ENCODE results near the gene GINS1.

The GINS1 gene

DNA sequence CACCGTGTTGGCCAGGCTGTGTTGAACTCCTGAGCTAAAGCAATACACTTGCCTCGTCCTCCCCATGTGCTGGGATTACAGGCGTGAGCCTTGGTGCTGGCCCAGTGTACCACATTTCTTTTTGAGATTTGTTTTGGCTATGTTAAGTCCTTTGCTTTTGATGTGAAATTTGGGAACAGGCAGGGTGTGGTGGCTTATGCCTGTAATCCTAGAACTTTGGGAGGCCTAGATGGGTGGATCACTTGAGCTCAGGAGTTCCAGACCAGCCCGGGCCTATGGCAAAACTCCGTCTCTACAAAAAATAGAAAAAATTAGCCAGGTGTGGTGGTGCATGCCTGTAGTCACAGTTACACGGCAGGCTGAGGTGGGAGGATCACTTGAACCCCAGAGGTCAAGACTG is 40.2 kb downstream of the GINS1 start:
- in situ Hi-C loops (cut with MboI; ENCODE audit: low sequenced_read_pairs): no loop called here

DNA sequence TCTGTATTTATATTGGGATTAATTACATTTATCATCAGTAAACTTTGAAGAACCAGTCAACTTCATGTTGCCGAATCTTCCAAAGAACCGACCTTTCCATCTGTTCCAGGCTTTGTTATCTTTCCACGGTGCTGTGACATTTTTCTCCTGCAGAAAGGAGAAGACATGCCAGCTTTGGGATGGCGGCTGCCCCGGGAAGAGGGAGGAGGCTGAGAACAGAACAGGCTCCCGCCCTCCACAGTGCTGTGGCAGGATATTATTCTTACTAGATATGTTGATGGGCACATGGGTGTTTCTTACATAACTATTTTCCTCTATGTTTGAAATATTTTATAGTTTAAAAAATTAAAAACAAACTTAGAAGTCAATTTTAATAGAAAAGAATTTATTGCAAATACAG is 44.9 kb downstream of the GINS1 start:
- in situ Hi-C loops (cut with MboI; ENCODE audit: low sequenced_read_pairs): no loop called here

DNA sequence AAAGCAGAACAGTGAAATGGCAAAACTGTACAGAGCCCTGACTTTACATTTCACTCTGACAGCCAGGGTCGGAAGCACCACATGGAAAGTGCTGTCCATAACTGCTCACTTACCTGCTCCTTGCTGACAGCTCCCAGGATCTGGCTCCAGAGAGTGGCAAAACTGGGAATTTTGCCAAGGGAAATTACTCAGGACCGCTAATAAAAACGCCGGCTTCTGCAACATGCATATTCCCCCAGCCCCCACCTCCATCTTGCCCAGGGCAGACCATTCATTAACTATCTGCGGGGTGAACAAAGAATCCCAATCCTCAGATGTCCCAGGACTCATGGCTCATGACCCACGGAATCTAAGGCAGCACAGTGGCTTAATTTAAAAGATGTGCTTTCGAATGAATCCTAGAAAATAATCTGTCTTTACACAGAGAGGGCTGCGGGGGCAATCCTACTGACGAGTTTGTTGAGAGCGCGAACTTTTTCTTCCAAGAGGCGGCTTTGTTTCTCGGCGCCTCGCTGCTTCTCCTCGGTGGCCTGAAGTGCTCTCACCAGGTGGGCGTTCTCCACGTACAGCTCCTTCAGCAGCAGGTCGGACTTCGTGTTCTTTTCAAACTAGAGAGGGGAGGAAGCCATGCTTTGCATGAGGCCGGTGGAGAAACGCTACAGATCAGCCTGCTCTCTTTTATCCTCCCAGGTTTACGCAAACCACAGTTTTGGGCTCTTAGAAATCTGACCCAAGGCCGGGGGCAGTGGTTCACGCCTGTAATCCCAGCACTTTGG is 45.8 kb downstream of the GINS1 start:
- in situ Hi-C loops (cut with MboI; ENCODE audit: low sequenced_read_pairs): no loop called here

DNA sequence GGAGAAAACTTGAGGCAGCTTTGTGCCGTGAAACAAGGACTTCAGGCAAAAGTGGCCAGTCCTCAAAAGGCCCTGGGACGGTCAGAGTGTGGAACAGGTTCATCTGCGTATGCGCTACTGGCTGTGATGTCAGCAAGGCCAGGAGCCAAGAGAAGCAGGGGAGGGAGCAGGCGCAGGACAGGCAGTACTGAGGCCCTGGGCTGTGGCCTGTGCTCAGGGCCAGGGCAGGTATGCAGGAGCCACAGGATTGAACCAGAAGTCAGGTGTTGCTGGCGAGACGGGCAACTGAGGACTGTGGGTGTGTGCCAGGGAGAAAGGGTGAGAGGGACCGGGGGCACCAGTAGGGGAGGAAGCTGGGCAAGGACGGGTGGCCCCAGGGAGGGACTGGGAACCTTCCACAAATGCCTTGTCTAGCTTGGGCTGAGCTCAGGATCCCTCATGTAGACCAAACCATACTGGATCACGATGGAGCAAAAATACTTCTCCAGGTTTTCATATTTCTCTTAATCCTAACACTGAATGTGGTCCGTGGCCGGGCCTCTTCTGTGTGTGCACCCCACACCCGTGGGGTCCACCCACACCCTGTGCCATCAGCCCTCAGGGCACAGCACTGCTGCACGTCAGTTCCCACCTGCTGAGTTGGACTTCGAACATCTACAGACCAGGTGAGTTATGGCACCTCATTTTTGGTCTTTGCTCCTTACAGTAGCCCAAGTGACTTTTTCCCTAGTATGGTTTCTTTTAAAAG is 46.9 kb downstream of the GINS1 start:
- in situ Hi-C loops (cut with MboI; ENCODE audit: low sequenced_read_pairs): no loop called here

DNA sequence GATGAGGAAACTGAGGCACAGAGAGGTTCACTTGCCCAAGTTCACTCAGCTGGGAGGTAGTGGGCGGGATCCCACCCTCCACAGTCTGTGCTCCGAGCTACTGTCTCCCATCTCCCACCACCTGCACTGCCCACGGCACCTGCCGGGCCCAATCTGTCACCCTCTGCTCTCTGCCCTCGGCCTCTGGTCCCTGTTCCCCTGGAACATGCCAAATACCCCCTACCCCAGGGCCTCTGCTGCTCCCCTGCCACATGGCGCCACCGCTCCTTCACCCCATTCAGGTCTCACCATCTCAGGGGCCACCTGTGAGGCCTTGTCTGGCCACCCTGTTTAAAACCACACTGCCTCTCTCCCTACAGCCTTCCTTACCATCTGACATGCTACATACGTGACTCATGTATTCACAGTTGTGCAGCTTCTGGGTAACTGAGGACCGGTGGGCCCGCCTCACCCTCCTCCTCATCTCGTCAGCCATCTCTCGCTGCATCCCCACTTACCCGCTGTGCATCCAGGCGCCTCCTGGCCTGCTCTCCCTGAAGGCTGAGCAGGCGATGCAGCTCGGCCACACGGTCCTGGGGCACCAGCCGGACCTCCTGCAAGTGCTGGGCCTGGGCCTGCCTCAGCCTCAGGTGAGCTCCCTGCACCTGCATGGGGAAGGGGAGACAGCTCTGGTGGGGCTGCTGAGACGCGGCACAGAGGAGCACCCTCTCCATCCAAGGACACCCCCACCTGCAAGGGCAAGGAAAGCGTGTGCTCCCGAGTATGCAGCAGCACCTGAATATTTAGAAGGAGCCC is 50.6 kb downstream of the GINS1 start:
- in situ Hi-C loops (cut with MboI; ENCODE audit: low sequenced_read_pairs): no loop called here

DNA sequence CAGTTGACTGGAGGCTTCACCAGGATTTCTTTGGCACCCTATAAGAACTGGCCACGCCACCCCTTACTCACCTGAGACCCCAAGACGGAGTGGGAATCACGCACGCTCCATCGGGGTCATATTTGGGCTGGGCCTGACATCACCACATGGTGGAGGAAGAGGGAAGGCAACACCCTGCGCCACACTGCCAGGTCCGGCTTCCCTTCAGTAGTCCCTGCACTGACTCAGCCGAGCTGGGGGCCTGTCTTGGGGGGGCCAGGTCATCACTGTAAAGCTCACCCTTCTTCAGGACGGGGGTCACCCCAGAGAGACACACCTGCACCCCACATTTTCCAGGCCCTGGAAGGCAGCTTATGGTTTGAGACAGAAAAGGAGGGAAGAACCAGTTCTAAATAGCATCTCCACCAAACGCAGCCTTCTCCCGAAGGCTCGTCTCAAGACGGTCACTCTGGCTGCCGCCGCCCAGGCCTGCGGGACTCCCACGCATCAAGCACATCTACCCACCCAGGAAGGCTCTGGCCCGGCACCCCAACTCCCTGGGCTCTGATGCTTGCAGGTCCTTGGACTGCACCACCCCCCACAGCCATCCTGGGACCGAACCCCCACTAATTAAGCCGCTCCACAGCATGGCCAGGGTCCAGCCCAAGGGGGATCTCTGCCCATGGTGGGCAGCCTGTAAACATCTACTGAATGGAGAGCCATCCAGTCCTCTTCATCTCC is 51.8 kb downstream of the GINS1 start:
- in situ Hi-C loops (cut with MboI; ENCODE audit: low sequenced_read_pairs): no loop called here

DNA sequence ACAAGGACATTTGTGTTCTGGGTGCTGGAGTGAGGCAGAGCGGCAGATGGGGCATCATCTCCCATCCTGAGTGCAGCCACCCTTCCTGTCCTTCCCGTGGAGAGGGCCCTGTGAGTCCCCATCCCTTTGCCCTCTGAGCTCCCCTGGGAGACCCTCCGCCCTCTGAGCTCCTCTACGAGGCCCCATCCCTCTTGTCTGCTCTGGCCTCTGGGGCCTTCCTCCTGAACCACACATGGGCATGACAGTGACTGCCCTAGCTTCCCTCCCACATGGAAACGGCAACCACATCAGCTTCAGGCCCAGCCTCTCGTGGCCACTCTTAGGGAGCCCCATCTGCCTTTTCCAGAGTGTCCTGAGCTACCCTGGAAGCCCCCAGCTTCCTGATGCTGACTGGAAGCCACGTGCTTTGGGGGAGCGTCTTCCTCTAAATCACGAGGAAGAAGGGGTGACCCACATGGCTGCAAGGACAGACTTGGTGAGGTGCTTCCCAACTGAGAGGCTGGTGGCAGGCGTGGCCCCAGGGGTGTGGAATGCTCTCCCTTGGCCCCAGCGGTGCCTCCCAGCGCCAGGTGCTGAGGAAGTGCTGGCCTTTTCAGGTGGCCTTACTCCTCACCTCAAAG is 52.6 kb downstream of the GINS1 start:
- in situ Hi-C loops (cut with MboI; ENCODE audit: low sequenced_read_pairs): no loop called here

DNA sequence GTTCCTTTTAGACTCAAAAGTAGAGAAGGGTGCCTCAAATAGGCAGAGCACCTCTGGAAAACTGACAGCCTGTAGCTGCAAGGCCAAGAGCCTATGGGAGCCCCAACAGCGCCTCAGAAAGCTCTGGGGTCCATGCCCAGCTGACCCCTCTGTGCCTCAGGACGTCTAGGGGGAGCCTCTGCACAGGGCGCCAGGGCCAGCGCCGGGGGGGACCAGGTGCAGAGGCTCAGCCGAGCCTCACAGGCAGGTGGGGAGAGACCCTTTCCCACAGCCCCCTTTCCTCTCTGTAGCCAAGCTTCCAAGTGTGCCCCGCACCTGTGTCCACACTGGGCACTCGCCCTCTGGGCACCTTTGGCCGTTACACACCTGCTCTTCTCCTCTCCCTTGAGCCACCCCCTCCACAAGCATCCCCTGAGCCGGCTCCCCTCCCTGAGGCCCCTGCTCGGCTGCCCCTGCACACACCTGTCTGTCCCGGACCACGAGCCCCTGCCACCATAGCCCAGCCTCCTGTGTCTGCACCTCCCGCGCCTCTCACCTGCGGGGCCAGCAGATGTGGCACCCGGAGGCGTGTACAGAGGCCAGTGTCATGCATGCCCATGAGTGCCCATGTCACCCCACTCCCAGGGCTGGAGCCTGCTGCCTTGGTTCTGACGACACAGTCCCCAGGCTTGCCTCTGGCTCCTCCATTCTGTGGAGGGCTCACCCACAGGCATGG is 53.2 kb downstream of the GINS1 start:
- in situ Hi-C loops (cut with MboI; ENCODE audit: low sequenced_read_pairs): no loop called here

DNA sequence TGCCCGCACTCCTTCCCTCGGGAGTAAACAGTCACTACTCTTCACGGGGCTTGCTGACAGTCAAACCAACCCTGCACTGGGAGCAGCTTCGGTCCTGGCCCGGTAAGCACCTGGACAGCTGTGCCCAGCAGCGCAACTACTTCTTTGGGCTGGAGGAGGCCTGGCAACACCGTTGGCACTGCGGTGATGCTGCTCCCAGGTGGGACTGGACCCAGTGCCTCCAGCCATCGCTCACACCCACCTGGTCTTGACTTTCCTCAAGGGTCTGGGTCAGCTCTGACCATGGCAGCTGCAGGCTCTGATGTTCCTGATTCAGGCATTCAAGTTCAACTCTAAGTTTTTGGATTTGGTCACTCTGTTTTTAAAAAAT is 53.8 kb downstream of the GINS1 start:
- in situ Hi-C loops (cut with MboI; ENCODE audit: low sequenced_read_pairs): no loop called here

DNA sequence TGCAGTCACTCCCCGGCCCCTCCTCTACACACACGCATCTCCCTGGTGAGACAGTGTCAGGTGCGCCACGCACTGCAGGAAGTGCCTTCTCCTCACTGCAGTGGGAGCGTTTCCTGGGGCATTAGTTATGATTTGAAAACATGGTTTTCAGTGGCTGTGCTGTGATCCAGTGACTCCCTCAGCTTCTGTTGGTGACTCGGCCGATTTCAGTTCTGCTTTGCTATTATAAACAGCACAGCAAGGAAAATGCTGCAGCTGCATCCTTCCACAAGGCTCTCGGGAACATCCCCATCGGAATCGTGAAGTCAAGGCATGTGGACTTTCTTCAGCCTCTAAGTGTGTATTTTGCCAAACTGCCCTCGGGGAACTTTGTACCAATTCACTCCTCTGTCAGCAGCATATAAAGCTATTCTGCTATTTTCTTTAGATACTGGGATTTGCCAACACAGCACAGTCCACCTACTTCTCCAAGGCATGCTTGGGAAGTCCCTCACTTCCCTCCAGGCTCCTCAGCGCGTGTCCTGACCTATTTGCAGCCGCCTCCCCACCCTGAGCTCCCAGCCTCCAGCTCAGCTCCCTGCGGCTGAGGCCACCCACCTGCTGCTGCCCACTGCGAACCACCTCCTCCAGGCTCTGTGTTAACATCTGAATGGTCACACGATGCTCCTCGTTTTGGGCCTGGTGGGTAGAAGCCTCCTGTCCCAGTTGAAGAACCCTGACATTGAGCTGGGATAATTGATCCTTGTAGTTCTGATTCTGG is 54.5 kb downstream of the GINS1 start:
- in situ Hi-C loops (cut with MboI; ENCODE audit: low sequenced_read_pairs): no loop called here

DNA sequence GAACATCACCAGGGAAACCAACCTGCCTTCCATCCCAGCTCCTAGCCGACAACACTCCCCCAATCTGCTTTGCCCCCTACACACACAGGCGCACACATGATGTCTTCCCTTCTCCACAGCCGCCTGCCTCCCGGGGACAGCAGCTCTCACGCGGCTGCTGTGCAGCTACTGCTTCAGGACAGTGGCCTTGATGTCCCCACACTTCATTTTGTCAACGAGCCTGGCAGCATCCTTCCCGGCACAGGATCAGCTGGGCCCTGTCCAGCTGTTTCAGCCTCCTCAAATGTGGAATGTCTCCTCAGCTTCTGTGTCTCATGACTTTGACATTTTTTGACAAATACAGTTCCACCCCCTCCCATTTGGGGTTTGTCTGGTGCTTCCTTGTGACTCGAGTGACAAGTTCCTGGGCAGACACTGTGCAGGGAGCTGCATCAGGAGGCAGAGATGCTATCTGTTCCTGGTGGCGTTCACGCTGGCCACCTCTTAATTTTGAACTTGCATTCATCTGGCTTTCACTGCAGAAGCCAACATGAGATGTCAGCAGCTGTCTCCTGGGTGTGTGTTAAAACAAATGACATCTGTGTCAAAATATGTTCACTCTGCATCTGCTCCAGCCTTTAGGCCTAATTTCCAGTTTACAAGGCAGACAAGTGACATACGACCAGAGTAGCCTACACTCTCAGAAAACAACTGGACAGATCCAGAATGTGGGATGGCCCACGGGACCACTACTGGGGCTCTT is 57.2 kb downstream of the GINS1 start:
- in situ Hi-C loops (cut with MboI; ENCODE audit: low sequenced_read_pairs): no loop called here

DNA sequence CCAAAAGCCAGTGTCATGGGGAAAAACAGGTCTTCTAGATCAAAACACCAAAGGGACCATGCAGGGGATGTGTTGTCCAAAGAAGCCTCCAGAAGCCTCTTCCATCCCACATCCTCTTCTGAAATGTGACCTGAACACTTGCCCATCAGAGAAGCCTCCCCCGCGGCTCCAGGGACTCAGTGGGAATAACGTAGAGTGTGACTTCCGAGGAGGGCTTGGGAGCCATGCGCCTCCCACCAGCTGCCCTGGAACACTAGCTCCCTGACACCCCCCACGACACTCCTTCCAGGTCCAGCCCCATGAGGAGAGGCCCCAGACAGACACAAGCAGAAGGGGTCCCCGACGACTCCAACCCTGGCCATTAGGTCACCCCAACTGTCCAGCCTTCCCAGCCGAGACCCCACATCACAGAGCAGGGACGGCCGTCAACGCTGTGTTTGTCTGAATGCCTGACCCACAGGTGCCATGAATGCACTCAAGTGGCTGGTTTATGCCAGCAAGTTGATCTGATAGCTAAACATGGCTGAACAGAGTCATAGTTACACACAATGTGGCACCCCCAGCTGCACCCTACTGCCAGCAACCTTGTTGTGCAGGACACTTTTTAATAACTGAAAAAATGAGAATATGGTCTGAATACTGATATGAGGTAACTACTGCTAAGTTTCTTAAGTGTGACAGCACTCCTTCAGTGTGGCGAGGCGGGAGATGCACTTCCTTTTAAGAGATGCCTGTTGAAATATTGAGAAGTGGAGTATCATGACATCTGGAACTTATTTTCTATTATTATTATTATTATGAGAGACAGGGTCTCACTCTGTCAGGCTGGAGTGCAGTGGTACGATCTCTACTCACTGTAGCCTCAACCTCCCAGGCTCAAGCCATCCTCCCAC is 58.0 kb downstream of the GINS1 start:
- in situ Hi-C loops (cut with MboI; ENCODE audit: low sequenced_read_pairs): no loop called here

DNA sequence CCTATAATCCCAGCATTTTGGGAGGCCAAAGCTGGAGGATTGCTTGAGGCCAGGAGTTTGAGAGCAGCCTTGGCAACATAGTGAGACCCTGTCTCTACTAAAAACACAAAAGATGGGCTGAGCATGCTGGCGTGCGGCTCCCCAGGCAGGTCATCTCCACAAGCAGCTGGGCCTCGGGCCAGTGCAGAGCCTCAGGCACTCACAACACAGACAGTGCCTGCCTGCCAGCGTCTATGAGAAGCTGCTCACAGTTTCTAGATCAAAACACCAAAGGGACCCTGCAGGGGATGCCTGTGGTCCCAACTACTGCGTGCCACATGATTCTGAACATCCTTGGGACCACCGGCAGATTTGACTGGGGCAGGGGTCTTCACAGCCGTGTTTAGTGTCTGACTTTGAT is 59.4 kb downstream of the GINS1 start:
- in situ Hi-C loops (cut with MboI; ENCODE audit: low sequenced_read_pairs): no loop called here

DNA sequence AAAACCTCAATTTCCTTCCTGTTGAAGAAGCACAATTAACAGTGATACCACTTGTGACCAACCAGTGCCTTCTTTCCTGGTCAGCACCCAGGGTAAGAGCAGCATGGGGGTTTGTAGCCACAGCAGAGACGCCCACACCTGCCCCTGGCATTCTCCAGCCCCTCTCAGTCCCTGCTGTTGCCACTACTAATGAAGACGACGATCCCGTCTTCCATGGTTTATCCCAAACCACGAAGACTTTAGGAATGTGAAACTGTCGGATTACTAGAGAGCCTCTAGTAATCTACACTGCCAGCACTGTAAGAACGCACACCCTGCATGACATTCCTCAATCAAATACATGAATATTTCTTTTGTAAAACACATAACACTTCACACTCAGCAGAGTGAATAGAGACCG is 60.0 kb downstream of the GINS1 start:
- in situ Hi-C loops (cut with MboI; ENCODE audit: low sequenced_read_pairs): no loop called here

DNA sequence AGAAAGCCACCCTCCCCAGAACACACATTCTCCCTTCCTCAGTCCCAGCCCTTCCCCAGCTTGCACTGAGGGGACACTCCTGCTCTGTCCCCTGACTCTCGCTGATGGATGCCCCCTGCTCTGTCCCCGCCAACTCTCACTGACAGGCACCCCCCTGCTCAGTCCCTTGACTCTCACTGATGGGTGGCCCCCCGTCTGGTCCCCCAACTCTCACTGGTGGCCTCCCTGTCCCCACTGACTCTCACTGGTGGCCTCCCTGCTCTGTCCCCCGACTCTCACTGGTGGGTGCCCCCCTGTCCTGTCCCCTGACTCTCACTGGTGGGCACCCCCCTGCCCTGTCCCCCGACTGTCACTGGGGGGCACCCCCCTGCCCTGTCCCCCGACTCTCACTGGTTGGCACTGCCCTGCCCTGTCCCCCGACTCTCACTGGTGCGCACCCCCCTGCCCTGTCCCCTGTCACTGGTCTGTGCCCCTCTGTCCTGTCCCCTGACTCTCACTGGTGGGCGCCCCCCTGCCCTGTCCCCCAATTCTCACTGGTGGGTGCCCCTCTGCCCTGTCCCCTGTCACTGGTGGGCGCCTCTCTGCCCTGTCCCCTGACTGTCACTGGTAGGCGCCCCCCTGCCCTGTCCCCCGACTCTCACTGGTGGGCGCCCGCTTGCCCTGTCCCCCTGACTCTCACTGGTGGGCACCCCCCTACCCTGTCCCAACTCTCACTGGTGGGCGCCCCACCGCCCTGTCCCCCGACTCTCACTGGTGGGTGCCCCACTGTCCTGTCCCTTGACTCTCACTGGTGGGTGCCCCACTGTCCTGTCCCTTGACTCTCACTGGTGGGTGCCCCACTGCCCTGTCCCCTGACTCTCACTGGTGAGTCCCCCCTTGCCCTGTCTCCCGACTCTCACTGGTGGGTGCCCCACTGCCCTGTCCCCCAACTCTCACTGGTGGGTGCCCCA is 60.9 kb downstream of the GINS1 start:
- in situ Hi-C loops (cut with MboI; ENCODE audit: low sequenced_read_pairs): no loop called here

DNA sequence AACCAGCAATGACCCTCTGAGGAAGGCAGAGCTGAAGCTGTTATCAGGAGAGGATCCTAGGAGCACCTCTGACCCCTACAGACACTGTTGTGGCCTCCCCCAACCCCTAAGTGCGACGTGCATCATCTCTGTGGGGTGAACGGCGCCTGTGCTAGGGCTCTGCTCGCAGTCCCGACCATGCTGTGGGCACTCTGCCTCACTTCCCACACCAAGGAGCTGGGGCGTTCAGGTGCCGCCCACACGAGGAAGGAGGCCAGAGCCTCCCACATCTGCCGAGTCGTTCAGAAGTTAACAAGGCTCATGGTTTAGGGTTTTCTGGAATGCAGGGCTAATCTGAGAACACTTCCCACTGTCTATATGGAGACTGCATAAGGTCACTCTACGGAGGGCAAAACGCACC is 62.1 kb downstream of the GINS1 start:
- in situ Hi-C loops (cut with MboI; ENCODE audit: low sequenced_read_pairs): no loop called here

DNA sequence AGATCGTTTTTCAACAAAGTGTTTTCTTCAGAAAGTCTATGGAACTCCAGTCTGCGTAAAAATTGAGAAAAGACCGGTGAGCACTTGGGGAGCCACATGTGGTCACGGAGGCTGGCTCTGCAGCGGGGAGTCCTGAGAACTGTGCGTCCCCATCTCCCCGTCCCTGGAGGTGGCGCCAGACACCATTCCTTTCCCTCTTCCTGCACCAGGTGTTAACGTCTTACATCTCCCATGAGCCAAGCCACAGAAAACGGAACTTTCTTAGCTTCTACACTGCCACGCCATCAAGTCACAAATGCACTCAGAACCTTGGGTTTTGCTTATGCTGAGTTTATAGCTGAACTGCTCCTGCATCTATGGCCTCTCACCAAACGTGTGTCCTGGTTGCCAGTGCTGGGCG is 62.6 kb downstream of the GINS1 start:
- in situ Hi-C loops (cut with MboI; ENCODE audit: low sequenced_read_pairs): no loop called here

Data from HL-60/S4 treated with retinoic acid at 250 ng/mL for 4 days and 3 days (cell line).